GM18498 (cell line): ENCODE results near the gene CYB5B.
A peak's percentile ranks its signal among the peaks of the same experiment; 100 is the strongest.

Experiments
- ATAC-seq: cut with Tn5 transposase; IDR thresholded peaks from one replicate; pipeline ENCODE4 v1.9.1; 2021; ENCODE audit warnings: mild to moderate bottlenecking, moderate library complexity; ENCODE audit not compliant: unreplicated experiment

Gene CYB5B

DNA sequence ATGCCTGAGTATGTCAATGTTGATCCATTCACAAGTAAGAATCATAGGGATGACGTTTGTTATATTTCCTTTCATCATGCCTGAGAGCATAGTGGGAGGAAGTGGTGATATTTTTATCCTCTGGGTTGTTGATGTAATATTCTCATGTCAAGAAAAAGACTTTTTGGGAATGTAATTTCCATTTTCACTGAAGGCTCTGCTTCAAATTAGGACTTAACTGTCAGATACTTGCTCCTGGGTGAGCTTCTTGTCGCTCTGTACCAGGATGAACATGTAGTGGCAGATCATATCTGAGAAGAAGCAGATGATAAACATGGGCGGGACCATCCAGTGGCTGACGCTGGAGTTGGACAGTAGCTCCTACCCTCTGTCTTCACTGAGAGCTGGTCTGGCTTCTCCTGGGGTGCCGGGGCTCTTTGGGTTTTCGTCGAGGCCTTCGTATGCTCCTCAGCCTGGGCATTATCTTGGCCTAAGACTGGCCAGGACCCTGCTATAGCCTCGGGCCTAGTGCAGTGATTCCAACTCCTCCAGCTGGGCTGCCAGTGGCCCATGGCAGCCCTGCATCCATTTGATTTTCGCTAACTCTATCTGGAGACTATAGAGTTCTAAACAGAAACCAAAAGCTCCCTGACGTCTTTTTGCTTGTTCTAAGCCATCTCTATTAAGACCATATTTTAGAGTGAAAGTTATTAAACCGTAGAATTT lies 19.7 kb downstream of the CYB5B start:
- peak; percentile 59 for ATAC-seq

DNA sequence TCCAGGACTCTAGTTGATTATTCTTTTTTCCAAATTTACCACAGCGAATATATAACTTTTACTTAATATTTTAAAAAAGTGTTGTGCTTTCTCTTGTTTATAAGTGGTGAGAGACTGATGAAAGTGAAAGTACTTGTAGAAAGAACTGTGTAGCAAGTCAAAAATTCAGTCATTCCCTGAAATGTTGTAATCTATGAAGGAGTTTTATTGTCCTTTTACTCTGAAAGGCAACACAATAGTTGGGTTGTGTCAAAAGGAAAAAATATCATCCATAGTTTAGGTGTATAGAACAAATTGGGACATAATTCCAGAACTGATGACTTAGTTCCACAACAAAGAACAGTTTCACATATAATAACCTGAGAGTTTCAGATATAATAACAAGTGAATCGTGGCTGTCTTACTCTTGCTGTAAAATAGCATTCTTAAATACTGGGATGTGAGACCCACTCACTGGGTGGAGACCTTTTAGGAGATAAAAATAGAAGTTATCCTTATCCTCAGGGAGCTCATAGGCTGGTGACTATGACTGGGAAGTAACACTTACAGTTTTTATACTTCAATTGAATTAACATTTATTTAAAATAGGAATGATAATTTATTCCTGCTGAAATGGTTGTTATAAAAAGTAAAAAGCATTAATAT lies 20.6 kb downstream of the CYB5B start:
- ATAC-seq, result no peak

DNA sequence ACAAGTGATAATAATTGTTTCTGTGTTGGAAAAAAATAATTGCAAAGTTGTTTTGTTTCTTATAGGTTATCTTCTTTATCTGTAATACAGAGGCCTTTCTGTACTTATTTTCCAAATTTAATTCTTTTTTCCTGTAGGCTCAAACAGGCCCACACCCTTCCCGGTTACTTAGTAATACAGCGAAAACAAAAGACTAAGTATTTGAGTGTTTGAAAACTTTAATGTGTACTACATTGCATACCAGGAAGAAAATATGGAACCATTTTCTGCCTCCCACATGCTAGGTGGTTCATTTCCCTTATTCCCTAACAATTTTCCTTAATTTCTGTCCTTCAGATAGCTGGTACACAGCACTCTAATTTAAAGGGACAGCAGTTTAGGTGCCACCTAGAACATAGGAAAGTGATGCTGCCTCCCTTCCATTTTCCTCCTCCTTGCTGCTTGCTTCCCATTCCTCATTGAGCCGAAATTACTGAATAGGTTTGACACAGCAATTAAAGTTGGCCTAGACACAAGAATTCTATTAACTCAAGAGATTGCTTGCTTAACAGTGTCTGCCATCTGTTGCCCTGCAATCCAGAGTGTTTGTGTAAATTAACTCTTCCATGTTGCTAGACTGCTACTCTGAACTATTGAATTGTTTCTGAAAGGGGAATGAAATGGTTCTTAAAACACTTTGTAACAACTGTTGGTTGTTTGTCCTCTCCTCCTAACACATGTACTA lies 24.2 kb downstream of the CYB5B start:
- ATAC-seq, result no peak

DNA sequence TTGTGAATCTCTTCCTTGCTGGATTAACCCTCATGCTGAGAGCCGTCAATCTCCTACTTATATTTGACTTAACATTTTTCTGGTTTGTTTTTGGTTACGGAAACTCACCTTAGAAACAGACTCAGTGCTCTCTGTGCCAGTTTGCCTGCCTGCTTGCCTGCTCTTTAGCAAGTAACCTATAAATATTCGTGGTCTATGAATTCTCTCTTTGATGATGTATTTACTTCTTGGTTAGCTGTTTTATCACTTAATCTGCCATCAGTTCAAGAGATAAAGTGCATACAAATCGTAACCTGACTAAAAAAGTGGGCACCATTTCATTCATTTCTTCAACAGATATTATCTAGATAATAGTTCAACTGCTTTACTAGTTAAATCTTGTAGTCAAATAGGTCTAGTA lies 26.7 kb downstream of the CYB5B start:
- ATAC-seq, result no peak

DNA sequence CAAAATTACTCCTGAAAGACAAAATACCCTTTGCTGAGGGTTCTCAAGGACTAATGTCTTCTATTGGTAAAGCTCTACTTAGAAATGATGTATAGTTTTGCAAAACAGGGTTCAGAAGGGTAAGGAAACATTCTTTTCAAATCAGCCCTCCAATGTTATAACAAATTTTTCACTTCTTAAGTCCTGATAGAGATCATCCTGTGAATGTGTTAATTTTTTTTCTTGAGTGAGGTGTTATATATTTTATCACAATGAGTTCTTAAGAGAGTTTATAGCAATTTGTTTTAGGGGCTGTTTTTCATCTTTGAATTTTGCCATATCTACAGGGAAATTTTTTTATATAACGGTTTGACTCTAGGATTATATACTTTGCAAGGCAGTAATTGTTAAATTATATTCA lies 29.5 kb downstream of the CYB5B start:
- no peak for ATAC-seq

DNA sequence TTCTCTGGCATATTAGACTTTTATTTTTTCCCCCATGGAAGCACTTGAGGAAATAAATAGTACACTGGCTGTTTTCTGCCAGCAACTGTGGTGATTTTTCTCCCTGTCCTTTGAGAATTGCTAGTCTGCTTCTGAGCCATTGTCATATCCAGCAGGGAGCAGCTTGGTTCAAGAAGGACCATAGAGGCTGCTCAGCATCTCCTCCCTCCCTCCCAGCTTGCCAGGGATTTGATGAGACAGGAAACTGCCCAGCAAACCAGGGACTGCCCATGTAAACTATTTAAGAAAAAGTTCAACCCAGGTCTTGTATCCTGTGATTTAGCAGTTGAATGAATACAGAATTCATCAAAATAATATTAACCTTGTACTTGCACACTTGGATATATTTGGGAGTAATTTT lies 39.5 kb downstream of the CYB5B start:
- ATAC-seq, result no peak

DNA sequence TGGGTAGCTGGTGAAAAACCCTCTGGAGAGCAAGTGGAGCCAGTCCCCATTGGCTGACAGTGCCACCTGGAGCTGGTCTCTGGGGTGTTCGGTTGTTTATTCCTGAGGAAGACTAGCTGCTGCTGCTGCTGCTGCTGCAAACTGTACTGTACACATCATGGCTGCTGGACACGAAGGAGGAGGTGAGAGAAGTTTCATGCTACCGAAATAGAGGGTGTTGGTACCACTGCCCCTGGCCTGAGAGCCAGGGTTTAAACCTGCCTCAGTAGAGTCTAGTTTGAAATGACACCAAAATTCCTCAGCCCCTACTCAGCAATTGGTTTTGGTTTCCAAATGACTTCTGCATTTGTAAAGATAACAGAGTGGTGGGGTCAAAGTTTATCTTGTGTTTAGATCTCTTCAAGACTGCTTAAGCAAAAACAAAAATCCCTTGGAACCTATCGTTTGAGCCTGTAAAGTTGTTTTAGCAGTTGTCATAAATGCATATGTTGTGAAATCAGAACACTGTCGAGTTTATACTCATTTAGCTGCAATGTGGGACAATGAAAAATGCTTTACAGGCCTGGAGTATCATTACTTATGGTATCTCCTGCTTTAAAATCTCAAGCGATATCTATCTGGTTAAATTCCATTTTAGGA lies 40.8 kb downstream of the CYB5B start:
- no peak for ATAC-seq

DNA sequence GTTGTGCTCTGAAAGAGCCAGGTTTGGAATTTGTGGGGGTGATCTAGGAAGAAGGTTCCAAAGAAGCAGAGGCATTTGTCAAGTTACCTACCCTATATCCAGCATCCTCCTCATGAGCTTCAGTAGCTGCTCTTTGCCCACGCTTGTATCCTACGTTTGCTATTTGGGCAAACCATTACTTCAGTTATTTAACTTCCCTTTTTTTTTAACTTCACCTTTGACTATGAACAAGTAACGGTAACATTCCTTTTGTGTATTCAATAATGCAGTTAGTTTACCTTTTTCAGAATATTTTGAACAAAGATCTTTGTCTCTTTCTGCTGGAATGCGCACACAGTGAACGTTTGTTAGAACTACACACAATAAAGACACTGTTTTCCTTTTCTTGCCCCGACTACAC lies 41.5 kb downstream of the CYB5B start:
- ATAC-seq, result no peak

DNA sequence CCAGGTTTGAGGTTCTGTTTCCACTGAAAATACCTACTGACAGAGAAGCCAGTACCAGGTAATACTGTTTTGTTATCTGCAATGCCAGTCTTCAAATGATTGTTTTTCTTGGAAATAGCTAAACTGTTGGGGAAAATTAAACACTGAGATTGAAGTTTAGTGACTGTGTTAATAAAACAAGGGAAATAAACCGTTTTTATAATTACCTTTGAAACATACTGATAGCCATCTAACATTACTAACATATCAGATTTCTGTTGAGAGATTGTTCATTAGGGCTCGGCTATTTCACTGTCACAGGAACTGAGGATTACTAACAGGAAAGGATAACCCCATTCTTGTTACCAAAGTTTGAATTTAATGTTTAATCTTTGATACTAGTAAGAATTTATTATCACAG lies 42.1 kb downstream of the CYB5B start:
- ATAC-seq, result no peak

DNA sequence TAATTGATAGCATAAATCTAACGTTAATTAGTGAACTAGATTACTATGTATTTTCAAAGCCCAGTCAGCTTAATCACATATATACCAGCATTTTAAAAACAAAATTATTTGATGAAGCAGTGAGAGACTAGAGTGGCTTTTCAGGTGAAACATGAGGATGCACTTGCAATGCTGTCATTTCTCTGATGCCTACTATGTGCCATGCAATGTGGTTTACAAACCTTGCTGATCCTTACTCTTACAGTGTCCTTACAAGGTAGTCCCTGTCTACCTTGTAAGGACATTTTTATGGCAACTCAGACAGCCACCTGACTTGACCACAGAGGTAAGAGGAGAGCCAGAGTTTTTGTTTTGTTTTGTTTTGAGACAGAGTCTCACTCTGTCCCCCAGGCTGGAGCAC lies 42.7 kb downstream of the CYB5B start:
- ATAC-seq, result no peak

DNA sequence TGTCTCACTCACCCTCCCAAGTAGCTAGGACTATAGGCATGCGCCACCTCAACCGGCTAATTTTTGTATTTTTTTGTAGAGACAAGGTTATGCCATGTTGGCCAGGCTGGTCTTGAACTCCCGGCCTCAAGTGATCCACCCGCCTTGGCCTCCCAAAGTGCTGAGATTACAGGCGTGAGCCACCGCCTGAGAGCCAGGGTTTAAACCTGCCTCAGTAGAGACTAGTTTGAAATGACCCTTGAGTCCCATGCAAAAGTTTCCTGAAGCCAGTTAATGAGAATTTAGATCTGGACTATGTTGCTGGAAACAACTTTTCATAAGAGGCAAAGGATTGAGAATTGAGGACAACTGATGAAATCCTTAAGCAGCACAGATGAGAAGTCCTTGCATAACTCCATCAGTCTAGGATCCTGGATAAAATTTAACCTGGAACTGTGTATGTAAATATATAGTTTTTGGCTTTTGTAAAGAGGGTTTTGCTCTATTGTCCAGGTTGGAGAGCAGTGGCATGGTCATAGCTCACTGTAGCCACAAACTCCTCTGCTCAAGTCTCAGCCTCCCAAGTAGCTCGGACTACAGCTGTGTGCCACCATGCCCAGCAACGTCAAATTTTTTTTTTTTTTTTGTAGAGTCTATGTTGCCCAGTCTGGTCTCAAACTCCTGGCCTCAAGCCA lies 43.2 kb downstream of the CYB5B start:
- no peak for ATAC-seq

DNA sequence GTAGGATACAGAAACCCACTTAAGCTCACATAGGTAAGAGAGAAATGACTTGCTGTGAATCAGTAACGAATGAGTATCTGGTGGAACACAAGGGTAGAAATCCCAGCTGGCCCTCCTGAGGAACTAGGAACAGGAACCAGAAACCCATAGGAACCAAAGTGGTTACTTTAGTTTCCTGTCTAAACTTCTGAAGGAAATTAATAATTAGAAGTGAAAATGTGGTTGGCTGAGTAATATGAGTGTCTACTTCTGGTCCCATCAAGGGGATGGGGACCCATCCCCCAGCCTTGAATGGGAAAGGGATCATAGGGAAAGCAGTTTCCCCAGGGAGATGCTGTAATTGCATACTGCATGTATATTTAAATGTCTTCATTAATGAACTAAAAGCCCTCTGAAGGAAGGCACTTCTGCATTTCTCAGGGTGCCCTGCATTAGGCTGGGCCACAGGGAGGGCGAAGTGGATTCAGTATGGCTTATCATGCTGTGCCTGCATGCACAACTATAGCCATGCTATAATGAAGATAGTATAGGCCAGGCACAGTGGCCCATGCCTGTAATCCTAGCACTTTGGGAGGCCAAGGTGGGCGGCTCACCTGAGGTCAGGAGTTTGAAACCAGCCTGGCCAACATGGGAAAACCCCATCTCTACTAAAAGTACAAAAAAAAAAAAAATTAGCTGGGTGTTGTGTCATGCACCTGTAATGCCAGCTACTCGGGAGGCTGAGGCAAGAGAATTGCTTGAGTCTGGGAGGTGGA lies 45.6 kb downstream of the CYB5B start:
- no peak for ATAC-seq

DNA sequence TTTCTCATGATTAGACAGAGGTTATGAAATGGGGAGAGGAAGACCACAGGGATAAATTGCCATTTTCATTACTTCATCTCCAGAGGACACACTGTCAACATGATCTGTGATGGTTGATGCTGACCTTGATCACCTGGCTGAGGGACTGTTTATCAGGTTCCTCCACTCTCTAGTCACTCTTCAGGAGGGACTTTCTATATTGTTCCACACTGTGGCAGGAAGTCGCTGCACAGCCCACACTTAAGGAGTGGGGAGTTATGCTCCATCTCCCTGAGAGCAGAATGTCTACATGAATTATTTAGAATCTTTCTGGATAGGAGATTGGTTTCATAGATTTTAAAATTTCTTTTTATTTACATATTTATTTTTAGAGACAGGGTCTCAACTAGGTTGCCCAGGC lies 46.7 kb downstream of the CYB5B start:
- ATAC-seq, result no peak

DNA sequence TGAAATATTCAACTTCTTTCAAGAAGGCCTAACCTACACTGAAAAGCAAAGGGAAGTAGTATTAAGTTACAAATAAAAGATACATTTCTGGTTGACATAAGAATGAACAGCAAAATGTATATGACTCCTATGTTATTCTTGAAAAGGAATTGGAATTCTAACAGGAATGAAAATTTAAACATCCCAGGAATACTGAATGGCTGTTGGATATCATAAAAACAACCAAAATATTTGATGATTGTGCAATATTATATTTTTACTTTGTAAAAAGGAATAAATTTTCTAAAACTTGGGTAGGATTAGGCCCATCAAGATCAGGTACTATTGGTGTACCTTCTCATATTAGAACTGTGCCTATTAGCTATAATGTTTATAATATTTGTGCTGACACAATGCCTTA lies 50.0 kb downstream of the CYB5B start:
- ATAC-seq, result no peak

DNA sequence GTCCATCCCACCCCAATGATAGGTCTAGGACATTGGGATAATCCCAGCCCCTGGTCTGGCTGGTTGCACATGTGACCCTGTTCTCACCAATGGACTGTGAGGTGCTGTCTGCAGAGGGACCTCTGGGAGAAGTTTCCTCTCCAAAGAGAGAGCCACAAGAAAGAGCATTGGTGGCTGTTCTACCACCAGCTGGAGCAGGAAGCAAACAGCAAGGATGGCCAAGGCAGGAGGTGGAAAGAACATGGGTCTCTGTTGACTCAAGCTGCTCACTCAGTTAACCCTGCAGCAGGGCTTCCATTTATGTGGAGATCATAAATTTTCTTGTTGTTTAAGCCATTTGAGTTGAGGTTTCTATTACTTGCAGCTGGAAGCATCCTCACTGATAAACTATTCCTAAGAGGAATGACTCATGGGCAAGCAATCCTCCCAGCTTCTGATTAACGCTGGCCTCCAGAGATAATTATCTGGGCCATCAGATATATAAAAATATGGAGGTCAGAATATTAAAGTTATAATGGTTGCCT lies 52.6 kb downstream of the CYB5B start:
- ATAC-seq, result no peak

DNA sequence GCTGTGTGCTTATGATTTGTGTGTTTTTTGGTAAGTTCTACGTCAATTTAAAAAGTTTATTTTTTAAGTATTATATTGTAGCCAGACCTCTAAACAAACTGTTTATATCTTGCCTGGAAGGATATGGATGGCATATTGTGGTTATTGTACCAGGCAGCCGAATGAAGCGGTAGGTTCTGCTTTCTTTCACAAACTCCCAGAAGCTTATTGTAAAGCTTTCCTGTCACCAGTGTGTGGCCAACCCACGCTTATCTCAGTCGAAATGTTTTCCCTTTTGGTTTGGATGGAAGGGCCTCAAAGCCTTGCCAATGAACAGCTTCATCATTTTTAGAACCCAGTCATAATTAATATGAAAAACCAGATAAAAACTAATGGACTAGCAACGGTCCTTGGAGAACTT lies 53.1 kb downstream of the CYB5B start:
- ATAC-seq, result no peak

DNA sequence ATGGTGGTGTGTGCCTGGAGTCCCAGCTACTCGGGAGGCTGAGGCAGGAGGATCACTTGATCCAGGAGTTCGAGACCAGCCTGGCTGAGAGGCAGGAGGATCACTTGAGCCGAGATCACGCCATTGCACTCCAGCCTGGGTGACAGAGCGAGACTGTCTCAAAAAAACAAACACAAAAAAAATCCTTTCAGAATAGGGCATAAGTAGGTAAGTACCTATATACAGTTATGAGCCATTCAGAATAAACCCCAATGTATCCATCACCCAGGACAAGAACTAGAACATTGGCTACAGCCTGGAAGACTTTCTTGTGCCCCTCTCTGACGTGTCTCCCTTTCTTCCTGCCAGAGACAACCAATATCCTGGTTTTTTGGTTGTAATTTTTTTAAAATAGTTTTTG lies 54.3 kb downstream of the CYB5B start:
- ATAC-seq, result no peak

DNA sequence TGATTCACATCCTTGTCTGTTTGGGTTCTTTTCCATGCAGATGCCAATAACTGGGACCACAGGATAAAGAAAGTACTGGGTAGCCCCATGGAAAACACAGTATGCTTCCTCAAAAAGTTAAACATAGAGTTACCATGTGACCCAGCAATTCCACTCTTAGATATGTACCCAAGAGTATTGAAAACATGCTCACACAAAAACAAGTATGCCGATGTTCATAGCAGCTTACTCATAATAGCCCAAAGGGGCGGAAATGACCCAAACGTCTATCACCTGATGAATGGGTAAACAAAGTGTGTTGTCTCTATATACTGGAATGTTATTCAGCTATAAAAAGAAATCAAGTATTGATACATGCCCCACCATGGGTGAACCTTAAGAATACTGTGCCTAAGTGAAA lies 55.4 kb downstream of the CYB5B start:
- ATAC-seq, result no peak

DNA sequence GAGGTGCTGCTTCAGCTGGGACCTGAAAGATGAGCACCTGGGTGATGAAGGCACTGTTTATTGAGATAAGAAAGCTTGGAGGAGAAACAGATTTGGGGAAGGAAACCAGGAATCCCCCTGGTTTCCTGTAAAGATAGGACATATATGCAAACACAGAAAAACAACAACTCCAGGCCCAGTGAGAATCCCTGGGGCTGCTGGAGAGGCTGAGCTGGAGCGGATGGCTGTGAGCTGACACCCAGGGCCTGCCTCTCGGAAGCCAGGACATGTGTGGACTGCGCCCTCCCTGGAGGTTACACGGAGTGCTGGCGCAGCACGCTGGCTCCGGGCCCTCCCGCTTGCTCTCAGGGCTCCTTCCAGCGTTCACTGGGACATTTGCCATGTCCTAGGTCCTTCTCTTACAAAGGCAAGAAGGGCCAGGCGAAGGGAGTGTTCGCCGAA lies 57.5 kb downstream of the CYB5B start:
- no peak for ATAC-seq

DNA sequence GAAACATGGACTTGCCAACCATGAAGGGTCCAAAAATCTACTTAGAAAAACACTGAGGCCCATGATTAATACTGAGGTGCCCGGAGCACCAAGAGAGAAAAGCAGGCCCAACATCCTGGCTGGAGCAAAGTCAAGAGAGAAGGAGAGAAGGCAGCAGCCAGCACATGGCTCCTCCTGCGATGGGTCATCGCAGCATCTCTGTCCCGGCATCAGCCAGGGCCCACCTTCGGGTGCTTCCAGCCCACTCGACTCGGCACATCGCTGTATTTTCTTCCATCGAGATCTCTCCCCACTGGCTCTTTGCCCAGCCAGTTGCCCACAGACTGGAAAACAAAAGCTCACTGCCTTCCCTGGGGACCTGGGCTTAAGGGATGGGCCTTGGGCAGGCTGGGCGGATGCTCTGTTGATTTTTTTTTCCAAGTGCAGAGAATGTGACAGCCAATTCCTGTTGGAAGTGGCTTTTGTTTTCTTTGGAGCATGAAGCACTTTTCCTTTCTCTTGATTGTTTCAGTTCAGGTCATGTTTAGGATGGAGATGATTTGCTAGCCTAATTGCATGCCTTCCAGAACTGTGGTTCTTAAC lies 58.1 kb downstream of the CYB5B start:
- ATAC-seq, result no peak
